Activated T-cell treated with anti-CD3 and anti-CD28 coated beads, Interleukin-2, amount 50 U/mL, for 72 hours (primary cell): Measurements from ENCODE around the gene SMAD4. TPM values are rescaled to one million over a fixed set of nuclear protein-coding genes. Genes with fewer than 3 reads are reported as not detected.
"Not testable (repeated sequence)": the region's sequence is repeated elsewhere in the genome, so short reads cannot be mapped to it uniquely, and the experiment has no call there.

Experiments
- ATAC-seq, 2 donors: fragments of 150-1000 bp; cut with Tn5 transposase; replicated peaks in 1 of 2; 2 replicates each; pipeline ENCODE4 v1.10.0; 2021; ENCODE audit warnings: moderate library complexity in 2 of 2, mild to moderate bottlenecking in 1 of 2
- DNase-seq, 2 donors: peaks; one replicate each; pipeline ENCODE4 v3.0.0; 2021 to 2022; ENCODE audit warnings: mixed read lengths in 1 of 2
- H3K27ac Mint-ChIP-seq: one replicate; pipeline ENCODE4 v1.8.0; 2022; ENCODE audit warnings: mild to moderate bottlenecking, moderate library complexity, mixed read lengths
- H3K27me3 Mint-ChIP-seq: one replicate; pipeline ENCODE4 v1.8.0; 2022; ENCODE audit warnings: low read depth, mixed read lengths
- H3K36me3 Mint-ChIP-seq, 2 donors: one replicate each; pipeline ENCODE4 v1.8.0; 2022; ENCODE audit warnings: mixed read lengths in 2 of 2, mild to moderate bottlenecking in 1 of 2; ENCODE audit not compliant: insufficient read depth in 2 of 2
- H3K4me1 Mint-ChIP-seq: one replicate; pipeline ENCODE4 v1.8.0; 2022; ENCODE audit warnings: low read depth, mixed read lengths
- H3K4me3 Mint-ChIP-seq, 2 donors: one replicate each; pipeline ENCODE4 v1.8.0; 2022; ENCODE audit warnings: mild to moderate bottlenecking in 2 of 2, mixed read lengths in 2 of 2, moderate library complexity in 2 of 2
- H3K9me3 Mint-ChIP-seq, 2 donors: one replicate each; pipeline ENCODE4 v1.8.0; 2022; ENCODE audit warnings: mixed read lengths in 2 of 2
- total RNA-seq, 2 donors: library from RNA; stranded (reverse); gene quantifications; one replicate each; pipeline ENCODE4 v1.2.3, GENCODE V29; 2022

SMAD4 gene
- total RNA-seq, 2 donors from 2014 or later, result 84.7 to 97.0 TPM

DNA sequence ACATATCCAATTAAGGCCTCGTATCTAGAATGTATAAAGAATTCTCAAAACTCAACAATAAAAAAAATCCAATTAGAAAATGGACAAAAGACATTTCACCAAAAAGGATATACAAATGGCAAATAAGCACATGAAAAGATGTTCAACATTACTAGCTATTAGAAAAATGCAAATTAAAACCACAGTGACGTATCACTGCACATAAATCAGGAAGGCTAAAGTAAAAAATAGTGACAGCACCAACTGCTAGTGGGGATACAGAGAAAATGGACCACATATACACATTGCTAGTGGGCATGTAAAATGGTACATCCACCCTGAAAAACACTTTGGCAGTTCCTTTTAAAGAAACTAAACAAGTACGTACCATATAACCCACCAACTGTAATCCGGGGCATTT lies 59.7 kb downstream of the SMAD4 start:
- DNase-seq, result no peak
- H3K27me3 Mint-ChIP-seq, result no peaks in the 10 kb centered on the region
- H3K4me1 Mint-ChIP-seq, result no peaks in the 10 kb centered on the region
- H3K4me3 Mint-ChIP-seq, result no peak overlapping the region
- peaks cover 9 to 16% of the 10 kb centered on the region in 2 donors for H3K9me3 Mint-ChIP-seq
- ATAC-seq, result no peak
- H3K36me3 Mint-ChIP-seq, result peaks cover 16 to 33% of the 10 kb centered on the region in 2 donors
- no peak overlapping the region for H3K27ac Mint-ChIP-seq

DNA sequence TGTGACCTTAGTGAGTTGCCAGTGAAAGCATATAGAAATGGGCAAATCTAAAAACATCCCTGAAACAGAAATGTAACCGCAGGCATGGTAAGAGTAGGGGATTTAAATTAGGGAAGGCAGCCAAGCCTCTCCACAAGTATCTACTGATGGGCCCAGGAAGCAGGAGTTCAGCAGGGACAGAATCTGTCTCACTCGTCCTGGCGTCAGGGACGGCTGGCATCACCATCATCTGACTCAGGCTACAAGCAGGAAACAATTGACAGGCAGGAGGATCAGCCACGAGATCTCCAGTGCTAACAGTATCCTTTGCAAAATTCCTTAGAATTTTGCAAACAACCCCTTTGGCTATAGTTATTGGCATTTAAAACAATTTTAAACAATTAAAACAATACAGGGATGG lies 61.3 kb downstream of the SMAD4 start:
- peaks cover 7 to 20% of the 10 kb centered on the region in 2 donors for H3K36me3 Mint-ChIP-seq
- H3K9me3 Mint-ChIP-seq, result peaks cover 4 to 10% of the 10 kb centered on the region in 2 donors
- ATAC-seq, result no peak
- no peaks in the 10 kb centered on the region for H3K27me3 Mint-ChIP-seq
- no peak overlapping the region for H3K27ac Mint-ChIP-seq
- H3K4me1 Mint-ChIP-seq, result no peaks in the 10 kb centered on the region
- H3K4me3 Mint-ChIP-seq, result no peak overlapping the region
- DNase-seq, result no peak

DNA sequence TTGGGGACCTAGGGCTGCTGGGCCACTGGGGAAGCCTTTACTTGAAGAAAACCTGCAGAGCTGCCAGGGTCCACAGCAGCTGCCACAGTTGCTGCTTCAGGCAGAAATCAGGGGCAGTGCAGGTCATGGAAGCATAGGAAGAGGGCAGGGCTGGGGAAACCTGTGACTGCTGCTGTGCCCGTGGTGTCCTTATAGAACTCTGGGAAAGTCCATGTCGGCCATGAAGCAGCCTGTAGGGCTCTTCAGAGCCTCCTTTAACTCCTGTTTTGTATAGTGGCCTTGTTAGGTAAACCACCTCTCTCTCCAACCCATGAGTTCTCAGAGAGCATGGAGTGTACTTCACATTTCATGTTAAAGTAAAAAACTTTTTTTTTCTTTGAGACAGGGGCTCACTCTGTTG lies 62.1 kb downstream of the SMAD4 start:
- Mint-ChIP-seq H3K4me3 (no peak overlapping the region), H3K36me3 (peaks cover 4 to 11% of the 10 kb centered on the region in 2 donors), H3K27ac (no peak overlapping the region), H3K4me1 (no peaks in the 10 kb centered on the region), H3K27me3 (no peaks in the 10 kb centered on the region), H3K9me3 (peaks cover 2 to 7% of the 10 kb centered on the region in 2 donors)
- DNase-seq (no peak), ATAC-seq (peak; percentile 34 to 39)

DNA sequence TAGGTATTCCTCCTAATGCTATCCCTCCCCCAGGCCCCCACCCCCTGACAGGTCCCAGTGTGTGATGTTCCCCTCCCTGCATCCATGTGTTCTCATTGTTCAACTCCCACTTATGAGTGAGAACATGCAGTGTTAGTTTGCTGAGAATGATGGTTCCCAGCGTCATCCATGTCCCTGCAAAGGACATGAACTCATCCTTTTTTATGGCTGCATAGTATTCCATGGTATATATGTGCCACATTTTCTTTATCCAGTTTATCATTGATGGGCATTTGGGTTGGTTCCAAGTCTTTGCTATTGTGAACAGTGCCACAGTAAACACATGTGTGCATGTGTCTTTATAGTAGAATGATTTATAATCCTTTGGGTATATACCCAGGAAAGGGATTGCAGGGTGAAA lies 63.0 kb downstream of the SMAD4 start:
- not testable (repeated sequence) for H3K4me3 Mint-ChIP-seq, H3K36me3 Mint-ChIP-seq, H3K27ac Mint-ChIP-seq, H3K9me3 Mint-ChIP-seq, DNase-seq, H3K4me1 Mint-ChIP-seq, ATAC-seq, H3K27me3 Mint-ChIP-seq

DNA sequence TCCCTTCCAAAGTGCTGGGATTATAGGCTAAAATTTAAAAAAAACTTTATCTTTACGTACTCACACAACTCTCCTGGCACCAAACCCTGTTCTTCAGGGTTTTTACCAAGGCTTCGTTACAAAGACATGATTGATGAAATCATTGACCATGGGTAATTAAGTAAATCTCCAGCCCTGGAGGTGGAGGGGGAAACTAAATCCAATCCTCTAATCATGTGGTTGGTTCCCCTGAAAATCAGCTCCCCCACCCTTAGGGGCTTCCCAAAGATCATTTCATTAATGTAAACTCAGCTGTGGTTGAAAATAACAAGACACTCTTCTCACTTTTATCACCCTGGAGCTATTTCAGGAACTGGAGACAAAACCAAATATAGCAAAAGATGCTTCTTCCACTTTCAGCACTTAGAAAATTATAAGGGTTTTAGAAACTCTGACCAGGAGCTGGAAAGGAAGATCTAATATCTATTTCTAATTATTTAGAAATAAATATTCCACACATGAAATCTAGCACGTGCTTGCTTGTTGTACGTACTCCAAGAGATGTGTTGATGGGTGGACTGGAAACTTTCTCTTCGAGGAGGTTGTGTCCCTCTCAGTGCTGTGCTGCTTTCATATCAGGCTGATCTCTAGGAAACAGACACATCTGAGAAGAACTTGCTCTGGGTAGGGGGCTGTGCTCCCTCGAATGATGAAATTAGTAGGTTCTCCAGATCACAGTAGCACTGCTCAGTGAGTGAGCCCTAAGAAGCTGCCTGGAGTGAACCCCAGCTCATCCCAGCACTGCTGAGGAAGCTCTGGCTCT lies 67.2 kb downstream of the SMAD4 start:
- Mint-ChIP-seq H3K4me3 (no peak overlapping the region), H3K4me1 (no peaks in the 10 kb centered on the region), H3K9me3 (peaks cover 0 to 4% of the 10 kb centered on the region in 2 donors), H3K36me3 (no peaks in the 10 kb centered on the region), H3K27me3 (no peaks in the 10 kb centered on the region), H3K27ac (no peak overlapping the region)
- no peak for DNase-seq
- no peak for ATAC-seq

DNA sequence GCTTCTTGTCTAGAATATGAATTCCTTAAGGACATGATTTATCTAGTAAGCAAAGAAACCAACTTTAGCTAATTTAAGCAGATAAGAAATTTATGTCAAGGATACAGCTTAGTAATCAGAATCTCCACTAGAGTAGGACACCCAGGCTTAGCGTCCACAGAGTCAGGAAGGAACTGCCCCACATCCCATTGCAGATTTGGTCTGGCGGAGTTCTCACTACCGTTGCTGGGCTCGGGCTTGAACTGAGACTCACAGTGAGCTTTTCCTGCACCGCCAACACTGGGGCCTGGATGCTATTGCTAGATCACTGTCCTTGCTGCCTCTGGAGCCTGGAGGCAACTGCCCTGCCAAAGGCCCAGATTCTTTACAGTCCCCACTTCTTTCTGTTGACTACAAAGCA lies 68.1 kb downstream of the SMAD4 start:
- Mint-ChIP-seq H3K9me3 (peaks cover 0 to 2% of the 10 kb centered on the region in 2 donors), H3K27ac (no peak overlapping the region), H3K4me1 (no peaks in the 10 kb centered on the region), H3K27me3 (no peaks in the 10 kb centered on the region), H3K4me3 (no peak overlapping the region), H3K36me3 (no peaks in the 10 kb centered on the region)
- DNase-seq (no peak), ATAC-seq (no peak)

DNA sequence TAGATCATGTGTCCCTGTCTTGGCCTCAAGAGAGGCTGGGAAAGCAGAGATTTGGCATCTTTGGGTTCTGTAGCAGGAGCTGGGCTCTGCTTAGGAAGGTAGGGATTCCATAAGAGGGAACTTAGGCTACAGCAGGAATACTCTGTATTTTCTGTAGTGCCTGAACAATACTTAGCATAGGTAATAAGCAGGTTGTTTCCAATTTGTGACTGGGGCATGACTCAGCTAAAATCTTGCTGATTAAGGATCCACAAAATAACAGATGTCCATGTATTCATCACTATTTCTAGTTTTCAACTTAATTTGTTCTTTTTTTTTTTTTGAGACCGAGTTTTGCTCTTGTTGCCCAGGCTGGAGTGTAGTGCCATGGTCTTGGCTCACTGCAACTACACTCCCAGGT lies 68.5 kb downstream of the SMAD4 start:
- Mint-ChIP-seq H3K4me1 (no peaks in the 10 kb centered on the region), H3K36me3 (no peaks in the 10 kb centered on the region), H3K4me3 (no peak overlapping the region), H3K9me3 (peaks cover 0 to 2% of the 10 kb centered on the region in 2 donors), H3K27me3 (no peaks in the 10 kb centered on the region), H3K27ac (no peak overlapping the region)
- no peak for DNase-seq
- ATAC-seq, result no peak

DNA sequence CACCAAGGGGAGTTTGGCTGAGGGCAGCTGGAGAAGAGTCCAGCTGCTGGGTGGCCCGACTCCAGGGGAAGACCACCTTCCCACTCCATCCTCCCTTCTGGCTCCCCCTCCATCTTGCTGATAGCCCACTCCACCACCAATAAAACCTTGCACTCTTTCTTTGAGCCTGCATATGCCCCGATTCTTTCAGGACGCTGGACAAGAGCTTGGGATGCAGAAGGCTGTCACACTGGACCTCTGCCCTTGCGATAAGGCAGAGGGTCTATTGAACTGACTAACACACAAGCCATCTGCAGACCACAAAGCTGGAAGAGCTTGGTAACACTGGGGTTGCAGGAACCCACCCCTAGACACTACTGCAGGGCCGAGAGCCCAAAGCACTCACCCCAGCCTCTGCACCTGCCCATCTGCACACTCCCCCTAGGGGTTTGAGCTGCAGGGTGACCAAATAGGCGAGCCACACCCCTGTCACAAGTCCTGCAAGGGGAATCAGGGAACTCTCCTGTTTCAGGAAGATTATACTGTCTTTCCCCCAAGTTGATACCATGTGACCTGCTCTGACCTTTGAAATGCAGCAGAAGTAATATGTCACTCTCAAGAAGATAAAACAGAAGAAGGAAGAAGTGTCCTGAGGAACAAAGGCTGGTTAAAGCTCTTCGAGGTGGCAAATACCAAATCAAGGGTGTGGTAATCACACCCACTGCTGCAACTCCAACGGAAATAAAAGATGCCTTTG lies 70.5 kb downstream of the SMAD4 start:
- Mint-ChIP-seq H3K4me1 (no peaks in the 10 kb centered on the region), H3K27ac (no peak overlapping the region), H3K27me3 (no peaks in the 10 kb centered on the region), H3K9me3 (peaks cover 0 to 2% of the 10 kb centered on the region in 2 donors), H3K4me3 (no peak overlapping the region), H3K36me3 (no peaks in the 10 kb centered on the region)
- ATAC-seq, result no peak
- no peak for DNase-seq

DNA sequence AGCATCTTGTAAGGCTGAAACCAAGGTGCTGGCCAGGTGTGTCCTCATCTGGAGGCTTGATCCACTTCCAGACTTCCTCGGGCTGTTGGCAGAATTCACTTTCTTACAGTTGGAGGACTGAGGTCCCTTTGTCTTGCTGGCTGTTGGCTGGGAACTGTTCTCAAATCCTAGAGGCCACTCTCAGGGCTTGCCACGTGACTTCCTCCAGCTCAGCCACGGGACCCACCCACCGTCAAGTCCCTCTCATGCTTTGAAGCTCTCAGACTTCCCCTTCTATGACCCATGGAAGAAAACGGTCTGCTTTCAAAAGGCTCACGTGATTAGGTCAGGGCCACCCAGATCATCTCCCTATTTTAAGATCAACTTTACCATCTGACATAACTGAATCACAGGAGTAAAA lies 77.1 kb downstream of the SMAD4 start:
- no peaks in the 10 kb centered on the region for H3K36me3 Mint-ChIP-seq
- no peak overlapping the region for H3K27ac Mint-ChIP-seq
- no peak for ATAC-seq
- H3K4me1 Mint-ChIP-seq, result peaks cover 11% of the 10 kb centered on the region
- no peak for DNase-seq
- H3K4me3 Mint-ChIP-seq, result no peak overlapping the region
- H3K9me3 Mint-ChIP-seq, result no peaks in the 10 kb centered on the region
- no peaks in the 10 kb centered on the region for H3K27me3 Mint-ChIP-seq

DNA sequence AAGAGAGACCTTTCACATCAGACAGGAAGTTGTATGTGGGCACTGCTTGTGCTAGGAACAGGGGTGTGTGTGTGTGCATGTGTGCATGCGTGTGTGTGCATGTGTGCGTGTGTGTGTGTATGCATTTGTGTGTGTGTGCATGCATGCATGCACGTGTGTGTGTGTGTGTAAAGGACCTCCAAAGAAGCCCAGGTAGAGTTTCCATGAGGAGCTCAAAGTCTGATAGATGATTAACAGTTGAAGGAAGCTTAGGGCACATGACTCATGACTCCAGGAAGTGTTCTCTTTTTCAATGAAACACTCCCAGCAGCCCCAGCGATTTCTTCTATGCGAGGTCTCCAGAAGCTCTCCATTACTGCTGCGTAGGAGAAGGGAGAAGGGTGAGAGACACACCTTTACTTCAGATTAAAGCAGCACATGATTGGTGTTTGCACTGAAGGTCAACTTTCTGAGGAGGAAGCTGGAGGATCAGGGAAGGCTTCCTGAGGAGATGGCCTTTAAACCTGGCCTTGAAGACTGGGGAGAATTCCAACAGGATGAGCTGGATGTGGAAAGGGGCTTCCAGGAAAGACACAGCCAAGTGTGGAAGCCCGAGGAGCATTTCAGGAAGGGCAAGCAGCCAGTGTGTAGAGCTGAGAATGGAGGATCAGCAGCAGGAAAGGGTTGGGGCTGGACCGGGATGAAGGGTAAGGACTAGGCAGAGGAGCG lies 77.7 kb downstream of the SMAD4 start:
- Mint-ChIP-seq H3K27ac (peak overlapping the region; percentile 35), H3K27me3 (no peaks in the 10 kb centered on the region), H3K4me3 (no peak overlapping the region), H3K4me1 (peaks cover 11% of the 10 kb centered on the region), H3K36me3 (no peaks in the 10 kb centered on the region), H3K9me3 (no peaks in the 10 kb centered on the region)
- ATAC-seq (peak; percentile 33 to 59), DNase-seq (no peak)

DNA sequence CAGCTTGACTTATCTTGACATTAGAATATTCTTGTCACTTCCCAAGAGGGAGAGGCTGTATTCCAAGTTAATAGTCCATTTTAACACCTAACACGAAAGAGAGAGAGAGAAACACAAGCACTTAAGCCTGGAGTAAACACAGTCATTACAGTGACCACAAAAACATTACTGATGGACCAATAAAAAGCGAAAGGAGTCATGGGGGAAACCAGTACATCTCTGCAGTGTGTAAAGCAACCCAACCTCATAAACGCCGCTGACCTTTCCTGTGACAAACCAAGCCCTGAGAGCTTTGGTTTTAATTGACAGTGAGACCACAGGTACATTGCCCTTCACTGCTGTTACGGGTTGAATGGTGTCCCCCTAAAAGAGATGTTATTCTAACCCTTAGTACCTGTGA lies 78.3 kb downstream of the SMAD4 start:
- ATAC-seq (no peak), DNase-seq (no peak)
- H3K27me3 Mint-ChIP-seq, result no peaks in the 10 kb centered on the region
- H3K4me1 Mint-ChIP-seq, result peaks cover 11% of the 10 kb centered on the region
- no peaks in the 10 kb centered on the region for H3K9me3 Mint-ChIP-seq
- H3K27ac Mint-ChIP-seq, result peak overlapping the region; percentile 35
- H3K4me3 Mint-ChIP-seq, result no peak overlapping the region
- peaks cover 0 to under 1% of the 10 kb centered on the region in 2 donors for H3K36me3 Mint-ChIP-seq

DNA sequence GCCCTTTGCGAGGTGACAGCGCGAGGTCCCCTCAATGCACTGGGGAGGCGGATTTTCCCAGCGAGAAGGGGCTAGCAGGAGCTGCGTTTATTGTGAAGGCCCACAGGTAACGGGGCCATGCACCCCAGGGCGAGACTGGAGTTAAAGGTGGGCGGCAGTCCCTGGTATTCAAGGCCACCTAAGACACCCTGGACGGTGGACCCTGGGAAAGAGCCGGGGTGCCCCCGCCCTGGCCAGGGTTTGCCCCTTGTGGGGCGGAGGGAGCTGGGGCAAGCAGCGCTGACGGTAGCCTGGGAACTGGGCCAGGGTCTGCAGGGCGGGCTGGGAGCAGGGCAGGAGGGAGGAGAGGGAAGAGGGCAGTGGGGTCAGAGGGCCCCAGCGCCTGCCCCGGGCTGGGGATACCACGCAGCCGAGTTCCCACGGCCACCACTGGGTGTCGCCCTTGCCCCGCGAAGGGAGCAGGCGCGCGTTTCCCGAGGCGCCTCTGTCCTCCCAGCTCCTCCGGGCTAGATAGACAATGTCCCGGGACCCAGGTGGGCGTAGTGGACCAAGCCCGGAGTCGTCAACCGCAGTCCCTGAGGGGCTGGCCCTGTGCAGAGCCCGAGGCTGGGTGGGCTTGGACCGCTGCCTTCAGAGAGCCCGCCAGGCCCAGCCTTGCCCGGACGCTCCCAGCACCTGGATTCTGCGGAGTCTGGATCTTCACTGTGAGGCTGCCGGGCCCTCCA lies 80.2 kb downstream of the SMAD4 start:
- H3K4me3 Mint-ChIP-seq, result peak overlapping the region in 1 of 2 donors; percentile 20
- H3K4me1 Mint-ChIP-seq, result peaks cover 11% of the 10 kb centered on the region
- H3K36me3 Mint-ChIP-seq, result peaks cover 0 to 1% of the 10 kb centered on the region in 2 donors
- no peaks in the 10 kb centered on the region for H3K27me3 Mint-ChIP-seq
- H3K27ac Mint-ChIP-seq, result no peak overlapping the region
- DNase-seq, result peak; percentile 70 to 82
- peak; percentile 87 to 88 for ATAC-seq
- no peaks in the 10 kb centered on the region for H3K9me3 Mint-ChIP-seq
